Nephron progenitor cell (in vitro differentiated cells): ENCODE results near the gene HPSE2.

Experiments used
- DNase-seq: peaks from one replicate; pipeline ENCODE4 v3.0.0; 2021
- H3K27ac Mint-ChIP-seq: 2 replicates; pipeline ENCODE4 v1.8.0; 2021; ENCODE audit warnings: mild to moderate bottlenecking, moderate library complexity, mixed read lengths
- H3K27me3 Mint-ChIP-seq: 2 replicates; pipeline ENCODE4 v1.8.0; 2021; ENCODE audit warnings: mild to moderate bottlenecking, low read depth, mixed read lengths; ENCODE audit not compliant: poor library complexity
- H3K36me3 Mint-ChIP-seq: 2 replicates; pipeline ENCODE4 v1.8.0; 2021; ENCODE audit warnings: low read depth, mixed read lengths
- H3K4me1 Mint-ChIP-seq: 2 replicates; pipeline ENCODE4 v1.8.0; 2021; ENCODE audit warnings: mixed read lengths
- H3K4me3 Mint-ChIP-seq: 2 replicates; pipeline ENCODE4 v1.8.0; 2021; ENCODE audit warnings: mild to moderate bottlenecking, moderate library complexity, mixed read lengths
- H3K9me3 Mint-ChIP-seq: 2 replicates; pipeline ENCODE4 v1.8.0; 2021; ENCODE audit warnings: mild to moderate bottlenecking, moderate library complexity, mixed read lengths
- CTCF ChIP-seq: fragments of 200-600 bp; sonication (generic); IDR thresholded peaks from 2 replicates; pipeline ENCODE4 v1.5.0; 2021; ENCODE audit warnings: antibody characterized with exemption

Gene HPSE2

GRCh38 chr10:98855403-98856189 is 380.1 kb downstream of the HPSE2 start:
- no peak overlapping the region for H3K4me3 Mint-ChIP-seq
- DNase-seq: no peak
- H3K27me3 Mint-ChIP-seq: peaks cover 3% of the 10 kb centered on the region
- no peak overlapping the region for H3K27ac Mint-ChIP-seq
- H3K36me3 Mint-ChIP-seq: no peaks in the 10 kb centered on the region
- no peaks in the 10 kb centered on the region for H3K9me3 Mint-ChIP-seq
- no peak for TF ChIP-seq CTCF
- no peaks in the 10 kb centered on the region for H3K4me1 Mint-ChIP-seq

GRCh38 chr10:98852686-98853085 is 383.0 kb downstream of the HPSE2 start:
- Mint-ChIP-seq H3K27ac (no peak overlapping the region), H3K27me3 (peaks cover 6% of the 10 kb centered on the region), H3K4me1 (no peaks in the 10 kb centered on the region), H3K36me3 (no peaks in the 10 kb centered on the region), H3K9me3 (no peaks in the 10 kb centered on the region), H3K4me3 (no peak overlapping the region)
- DNase-seq: no peak
- TF ChIP-seq CTCF: peak; percentile 29

- Mint-ChIP-seq H3K9me3 (no peaks in the 10 kb centered on the region), H3K27ac (no peak overlapping the region), H3K36me3 (no peaks in the 10 kb centered on the region), H3K4me3 (no peak overlapping the region), H3K4me1 (no peaks in the 10 kb centered on the region), H3K27me3 (peaks cover 6% of the 10 kb centered on the region)
- no peak for TF ChIP-seq CTCF
- DNase-seq: no peak
These were observed 387.3 kb downstream of the HPSE2 start for GRCh38 chr10:98848361-98848760.

GRCh38 chr10:98846787-98847186 is 388.9 kb downstream of the HPSE2 start:
- H3K27me3 Mint-ChIP-seq: peaks cover 6% of the 10 kb centered on the region
- H3K36me3 Mint-ChIP-seq: no peaks in the 10 kb centered on the region
- no peaks in the 10 kb centered on the region for H3K9me3 Mint-ChIP-seq
- no peak for TF ChIP-seq CTCF
- H3K27ac Mint-ChIP-seq: no peak overlapping the region
- DNase-seq: no peak
- H3K4me3 Mint-ChIP-seq: no peak overlapping the region
- H3K4me1 Mint-ChIP-seq: no peaks in the 10 kb centered on the region

- Mint-ChIP-seq H3K9me3 (no peaks in the 10 kb centered on the region), H3K36me3 (no peaks in the 10 kb centered on the region)
These were observed 402.1 kb downstream of the HPSE2 start for GRCh38 chr10:98833542-98833941.

More at GRCh38 chr10:98833542-98833941, 402.1 kb downstream of the HPSE2 start:
- DNase-seq: no peak
- H3K4me3 Mint-ChIP-seq: no peak overlapping the region
- no peak for TF ChIP-seq CTCF
- H3K4me1 Mint-ChIP-seq: no peaks in the 10 kb centered on the region
- H3K27ac Mint-ChIP-seq: no peak overlapping the region
- peaks cover 2% of the 10 kb centered on the region for H3K27me3 Mint-ChIP-seq
